GM23248 (cell line): ENCODE results near the gene CENPQ. TPM values are rescaled to one million over a fixed set of nuclear protein-coding genes. Genes with fewer than 3 reads are reported as not detected.

Experiments
- DNase-seq: peaks from one replicate; pipeline ENCODE4 v3.0.0-alpha.2; 2015
- H2AFZ ChIP-seq: fragments of 200-600 bp; sonication (generic); 2 replicates; pipeline ENCODE4 v1.6.1; 2016; ENCODE audit warnings: antibody characterized with exemption
- H3F3A ChIP-seq: fragments of 200-600 bp; sonication (generic); 2 replicates; pipeline ENCODE4 v1.6.1; 2016; ENCODE audit warnings: mild to moderate bottlenecking, antibody characterized with exemption, mixed run types; ENCODE audit not compliant: insufficient read depth
- H3K27ac ChIP-seq: fragments of 200-600 bp; sonication (generic); 2 replicates; pipeline ENCODE4 v1.5.1; 2016; ENCODE audit warnings: mild to moderate bottlenecking
- H3K27me3 ChIP-seq: fragments of 200-600 bp; sonication (generic); replicated peaks from 2 replicates; pipeline ENCODE4 v1.6.1; 2016; ENCODE audit warnings: mild to moderate bottlenecking; ENCODE audit not compliant: insufficient read depth
- H3K36me3 ChIP-seq: fragments of 200-600 bp; sonication (generic); 2 replicates; pipeline ENCODE4 v1.6.1; 2016; ENCODE audit warnings: low read depth, mild to moderate bottlenecking
- H3K4me1 ChIP-seq: fragments of 200-600 bp; sonication (generic); 2 replicates; pipeline ENCODE4 v1.6.1; 2016; ENCODE audit warnings: mild to moderate bottlenecking; ENCODE audit not compliant: insufficient read depth
- H3K4me2 ChIP-seq: fragments of 200-600 bp; sonication (generic); one replicate; pipeline ENCODE4 v1.6.1; 2016; ENCODE audit warnings: mild to moderate bottlenecking; ENCODE audit not compliant: unreplicated experiment
- H3K4me3 ChIP-seq: fragments of 200-600 bp; sonication (generic); 2 replicates; pipeline ENCODE4 v1.5.1; 2016; ENCODE audit warnings: mild to moderate bottlenecking
- H3K79me2 ChIP-seq: fragments of 200-600 bp; sonication (generic); 2 replicates; pipeline ENCODE4 v1.6.1; 2016; ENCODE audit warnings: mild to moderate bottlenecking; ENCODE audit not compliant: insufficient read depth
- H3K9ac ChIP-seq: fragments of 200-600 bp; sonication (generic); 2 replicates; pipeline ENCODE4 v1.6.1; 2016; ENCODE audit warnings: mild to moderate bottlenecking
- H3K9me2 ChIP-seq: fragments of 200-600 bp; sonication (generic); 2 replicates; pipeline ENCODE4 v1.6.1; 2016; ENCODE audit warnings: mixed run types, mild to moderate bottlenecking, moderate library complexity; ENCODE audit not compliant: insufficient read depth
- H3K9me3 ChIP-seq: fragments of 200-600 bp; sonication (generic); one replicate; pipeline ENCODE4 v1.6.1; 2017; ENCODE audit warnings: low read depth
- H4K20me1 ChIP-seq: fragments of 200-600 bp; sonication (generic); 2 replicates; pipeline ENCODE4 v1.6.0; 2016; ENCODE audit not compliant: insufficient read depth
- EZH2 ChIP-seq: fragments of 200-600 bp; sonication (generic); IDR thresholded peaks from 2 replicates; pipeline ENCODE4 v1.6.1; 2018; ENCODE audit warnings: antibody characterized with exemption, mild to moderate bottlenecking; ENCODE audit not compliant: insufficient read depth, poor library complexity, severe bottlenecking
- EZH2phosphoT487 ChIP-seq: fragments of 200-600 bp; sonication (generic); IDR thresholded peaks from 2 replicates; pipeline ENCODE4 v1.6.1; 2018; ENCODE audit warnings: antibody characterized with exemption, moderate library complexity, mild to moderate bottlenecking, low read depth; ENCODE audit not compliant: insufficient read depth
- WGBS, 2 experiments: methylation state at CpG; one replicate each; pipeline ENCODE4 v1.1.6; 2015 to 2017; ENCODE audit warnings: low lambda C conversion rate in 2 of 2, low coverage in 1 of 2; ENCODE audit errors: missing lambda C conversion rate in 2 of 2; 5-methylcytosine and 5-hydroxymethylcytosine counted together
- in situ Hi-C: fragments of 300-500 bp; cut with MboI; formaldehyde crosslinking; loops from 2 replicates; pipeline ENCODE4 v1.15.0; 2020
- polyA plus RNA-seq: library from polyadenylated mRNA; unstranded; fragments of >200 nt; fragmentation: Nextera tagmentation; extraction: Ambion mirVana; gene quantifications from 2 replicates; pipeline ENCODE4 v1.2.1, GENCODE V29; 2016
- total RNA-seq: library from RNA; depleted of rRNA; stranded (reverse); fragments of >200 nt; shearing (Covaris generic); gene quantifications from 2 replicates; pipeline ENCODE4 v1.2.3, GENCODE V29; 2014

The CENPQ gene
- total and polyA plus RNA-seq, 2 experiments from 2014 or later = 8.9 to 10.8 TPM

DNA sequence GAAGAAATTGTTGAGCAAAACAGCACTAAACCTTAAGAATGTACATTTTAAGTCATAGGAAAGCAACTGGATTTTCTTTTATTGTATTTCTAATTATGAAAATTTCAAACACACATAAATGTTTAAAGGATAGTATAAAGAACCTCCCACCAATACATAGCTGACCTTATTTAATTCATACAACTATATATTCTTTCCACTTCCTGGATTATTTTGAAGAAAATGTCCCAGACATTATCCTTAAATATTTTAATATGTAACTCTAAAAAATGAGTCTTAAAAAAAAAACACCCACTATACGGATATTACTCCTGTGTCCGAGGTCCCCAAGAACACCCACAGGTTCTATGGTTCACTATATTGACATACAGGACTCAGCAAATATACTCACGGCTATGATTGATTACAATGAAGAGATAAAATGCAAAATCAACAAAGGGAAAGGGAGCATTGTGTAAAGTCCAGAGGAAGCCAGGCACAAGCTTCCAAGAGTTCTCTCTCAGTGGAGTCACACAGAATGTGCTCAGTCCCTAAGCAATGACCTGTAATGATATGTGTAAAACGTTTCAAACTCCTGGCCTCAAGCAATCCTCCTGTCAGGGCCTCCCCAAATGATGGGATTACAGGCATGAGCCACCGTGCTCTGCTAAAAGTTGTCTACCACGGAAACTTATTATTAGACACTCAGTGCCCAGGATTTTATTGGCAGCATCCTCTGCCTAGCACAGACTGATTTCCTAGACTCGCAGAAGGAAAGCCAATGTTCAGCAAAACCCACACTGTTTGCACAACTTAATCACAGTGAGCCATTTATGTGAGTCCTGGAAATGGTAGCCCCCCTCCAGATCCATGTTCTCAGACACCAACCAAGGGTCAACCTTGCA is 59.8 kb downstream of the CENPQ start:
- Histone ChIP-seq H2AFZ (no peak overlapping the region), H4K20me1 (no peaks in the 10 kb centered on the region), H3K9me3 (no peaks in the 10 kb centered on the region), H3K36me3 (no peaks in the 10 kb centered on the region), H3K4me3 (no peak overlapping the region), H3K27me3 (peaks cover 30% of the 10 kb centered on the region), H3K27ac (no peak overlapping the region), H3K9ac (no peak overlapping the region), H3K9me2 (no peaks in the 10 kb centered on the region), H3F3A (no peaks in the 10 kb centered on the region), H3K79me2 (no peaks in the 10 kb centered on the region), H3K4me1 (no peaks in the 10 kb centered on the region), H3K4me2 (no peak overlapping the region)
- in situ Hi-C loops = no loop called here
- 44 to 50% methylated on average over 7 of the region's 7 CpGs for WGBS, 2 experiments
- no peak for DNase-seq
- no peak for TF ChIP-seq EZH2phosphoT487
- no peak for TF ChIP-seq EZH2

GRCh38 chr6:49523901-49524300 is 60.7 kb downstream of the CENPQ start:
- H3K4me1 ChIP-seq = no peaks in the 10 kb centered on the region
- TF ChIP-seq EZH2 (no peak), EZH2phosphoT487 (no peak)
- no peak for DNase-seq
- H4K20me1 ChIP-seq = no peaks in the 10 kb centered on the region
- no peaks in the 10 kb centered on the region for H3K9me3 ChIP-seq
- in situ Hi-C loops = no loop called here
- no peaks in the 10 kb centered on the region for H3K9me2 ChIP-seq
- H3K27ac ChIP-seq = no peak overlapping the region
- WGBS, 2 experiments = 45 to 48% methylated on average over 1 of the region's 1 CpG
- H3K27me3 ChIP-seq = peaks cover 30% of the 10 kb centered on the region
- H2AFZ ChIP-seq = no peak overlapping the region
- H3F3A ChIP-seq = no peaks in the 10 kb centered on the region
- H3K4me2 ChIP-seq = no peak overlapping the region
- no peaks in the 10 kb centered on the region for H3K79me2 ChIP-seq
- H3K36me3 ChIP-seq = no peaks in the 10 kb centered on the region
- no peak overlapping the region for H3K9ac ChIP-seq
- H3K4me3 ChIP-seq = no peak overlapping the region

GRCh38 chr6:49524541-49524940 is 61.4 kb downstream of the CENPQ start:
- 51 to 62% methylated on average over 7 of the region's 7 CpGs for WGBS, 2 experiments
- TF ChIP-seq EZH2 = no peak
- TF ChIP-seq EZH2phosphoT487 = no peak
- H4K20me1 ChIP-seq = no peaks in the 10 kb centered on the region
- H3K27me3 ChIP-seq = peaks cover 30% of the 10 kb centered on the region
- no peak overlapping the region for H3K27ac ChIP-seq
- H3K9ac ChIP-seq = no peak overlapping the region
- in situ Hi-C loops = no loop called here
- H3F3A ChIP-seq = no peaks in the 10 kb centered on the region
- no peaks in the 10 kb centered on the region for H3K9me2 ChIP-seq
- H3K9me3 ChIP-seq = no peaks in the 10 kb centered on the region
- H3K4me3 ChIP-seq = no peak overlapping the region
- H3K36me3 ChIP-seq = no peaks in the 10 kb centered on the region
- H2AFZ ChIP-seq = no peak overlapping the region
- no peaks in the 10 kb centered on the region for H3K4me1 ChIP-seq
- DNase-seq = no peak
- H3K79me2 ChIP-seq = no peaks in the 10 kb centered on the region
- no peak overlapping the region for H3K4me2 ChIP-seq

DNA sequence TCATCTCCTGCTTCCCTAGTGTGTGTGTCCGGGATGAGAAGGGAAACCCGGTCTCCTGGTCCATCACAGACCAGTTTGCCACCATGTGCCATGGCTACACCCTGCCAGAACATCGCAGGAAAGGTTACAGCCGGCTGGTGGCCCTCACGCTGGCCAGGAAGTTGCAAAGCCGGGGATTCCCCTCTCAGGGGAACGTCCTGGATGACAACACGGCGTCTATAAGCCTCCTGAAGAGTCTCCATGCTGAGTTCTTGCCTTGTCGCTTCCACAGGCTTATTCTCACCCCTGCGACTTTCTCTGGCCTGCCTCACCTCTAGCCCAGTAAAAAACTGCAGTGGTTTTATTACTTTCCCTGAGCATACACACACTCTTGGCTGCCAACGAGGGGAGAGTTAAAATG is 63.4 kb downstream of the CENPQ start:
- no peaks in the 10 kb centered on the region for H3K9me2 ChIP-seq
- DNase-seq = no peak
- H3K4me2 ChIP-seq = no peak overlapping the region
- in situ Hi-C loops = no loop called here
- no peaks in the 10 kb centered on the region for H3K36me3 ChIP-seq
- H3K9ac ChIP-seq = no peak overlapping the region
- H4K20me1 ChIP-seq = no peaks in the 10 kb centered on the region
- no peaks in the 10 kb centered on the region for H3F3A ChIP-seq
- H3K9me3 ChIP-seq = no peaks in the 10 kb centered on the region
- H3K27me3 ChIP-seq = peaks cover 21% of the 10 kb centered on the region
- no peaks in the 10 kb centered on the region for H3K79me2 ChIP-seq
- H3K27ac ChIP-seq = no peak overlapping the region
- 56 to 66% methylated on average over 12 of the region's 12 CpGs for WGBS, 2 experiments
- no peak overlapping the region for H2AFZ ChIP-seq
- no peak for TF ChIP-seq EZH2phosphoT487
- no peak for TF ChIP-seq EZH2
- no peaks in the 10 kb centered on the region for H3K4me1 ChIP-seq
- H3K4me3 ChIP-seq = no peak overlapping the region
